HepG2 (cell line): Measurements from ENCODE around the gene PGAP3. TPM values are rescaled to one million over a fixed set of nuclear protein-coding genes. Genes with fewer than 3 reads are reported as not detected.

Source experiments
- CHD4 ChIP-seq: fragments of 200-600 bp; sonication (generic); IDR thresholded peaks from 2 replicates; pipeline ENCODE4 v1.7.0; 2017; ENCODE audit warnings: mild to moderate bottlenecking, low read length, borderline replicate concordance
- DRAP1 ChIP-seq: IDR thresholded peaks from 2 replicates; pipeline ENCODE4 v1.6.1; 2016; ENCODE audit warnings: missing genetic modification reagents, missing compliant biosample characterization
- GLI4 ChIP-seq: sonication (generic); formaldehyde crosslinking; IDR thresholded peaks from 2 replicates; pipeline ENCODE4 v1.5.1; 2020; ENCODE audit warnings: missing genetic modification reagents, mild to moderate bottlenecking, moderate library complexity, borderline replicate concordance
- GPBP1L1 ChIP-seq: sonication (generic); formaldehyde crosslinking; IDR thresholded peaks from 2 replicates; pipeline ENCODE4 v1.5.0; 2020; ENCODE audit warnings: mild to moderate bottlenecking, missing genetic modification reagents
- KAT2B ChIP-seq: fragments of 150-350 bp; IDR thresholded peaks from 2 replicates; pipeline ENCODE4 v1.6.1; 2014; ENCODE audit warnings: low read depth, low read length, borderline replicate concordance
- POLR2A ChIP-seq, 2 experiments: IDR thresholded peaks; 2 replicates each; pipeline ENCODE4 v1.6.1; 2011; ENCODE audit warnings: low read depth in 2 of 2, low read length in 2 of 2, mild to moderate bottlenecking in 1 of 2, moderate library complexity in 1 of 2; ENCODE audit not compliant: insufficient read depth in 1 of 2
- ZBTB1 ChIP-seq: sonication (generic); formaldehyde crosslinking; IDR thresholded peaks from 2 replicates; pipeline ENCODE4 v1.4.0; 2020; ENCODE audit warnings: missing genetic modification reagents, borderline replicate concordance
- ZMYM2 ChIP-seq: sonication (generic); formaldehyde crosslinking; IDR thresholded peaks from 2 replicates; pipeline ENCODE4 v1.8.0; 2022; ENCODE audit warnings: mild to moderate bottlenecking, missing genetic modification reagents
- ZNF263 ChIP-seq: sonication (generic); formaldehyde crosslinking; IDR thresholded peaks from 2 replicates; pipeline ENCODE4 v1.4.0; 2020; ENCODE audit warnings: missing genetic modification reagents
- ZNF326 ChIP-seq: sonication (generic); formaldehyde crosslinking; IDR thresholded peaks from 2 replicates; pipeline ENCODE4 v1.4.0; 2020; ENCODE audit warnings: missing genetic modification reagents, borderline replicate concordance
- ZNF343 ChIP-seq: sonication (generic); formaldehyde crosslinking; IDR thresholded peaks from 2 replicates; pipeline ENCODE4 v1.4.0; 2020; ENCODE audit warnings: mild to moderate bottlenecking, missing genetic modification reagents
- ZNF530 ChIP-seq: sonication (generic); formaldehyde crosslinking; IDR thresholded peaks from 2 replicates; pipeline ENCODE4 v1.5.0; 2020; ENCODE audit warnings: low read depth, mild to moderate bottlenecking, missing genetic modification reagents
- ZNF549 ChIP-seq: sonication (generic); formaldehyde crosslinking; IDR thresholded peaks from 2 replicates; pipeline ENCODE4 v1.5.0; 2020; ENCODE audit warnings: missing genetic modification reagents
- ZNF563 ChIP-seq: sonication (generic); formaldehyde crosslinking; IDR thresholded peaks from 2 replicates; pipeline ENCODE4 v1.8.0; 2022; ENCODE audit warnings: mild to moderate bottlenecking, moderate library complexity, missing genetic modification reagents
- ZNF564 ChIP-seq: sonication (generic); formaldehyde crosslinking; IDR thresholded peaks from 2 replicates; pipeline ENCODE4 v1.8.1; 2023; ENCODE audit warnings: mild to moderate bottlenecking, missing genetic modification reagents
- ZNF580 ChIP-seq: IDR thresholded peaks from 2 replicates; pipeline ENCODE4 v1.6.1; 2016; ENCODE audit warnings: low read depth, borderline replicate concordance
- ZNF703 ChIP-seq: sonication (generic); formaldehyde crosslinking; IDR thresholded peaks from 2 replicates; pipeline ENCODE4 v1.5.1; 2020; ENCODE audit warnings: missing genetic modification reagents, mild to moderate bottlenecking, moderate library complexity, borderline replicate concordance
- ZNF772 ChIP-seq: sonication (generic); formaldehyde crosslinking; IDR thresholded peaks from 2 replicates; pipeline ENCODE4 v1.5.0; 2020; ENCODE audit warnings: mild to moderate bottlenecking, missing genetic modification reagents
- ZNF777 ChIP-seq: sonication (generic); formaldehyde crosslinking; IDR thresholded peaks from 2 replicates; pipeline ENCODE4 v1.4.0; 2020; ENCODE audit warnings: missing genetic modification reagents
- ZNF792 ChIP-seq: IDR thresholded peaks from 2 replicates; pipeline ENCODE4 v1.6.1; 2016
- ZNF850 ChIP-seq: sonication (generic); formaldehyde crosslinking; conservative IDR thresholded peaks from 2 replicates; pipeline ENCODE4 v1.9.0; 2021; ENCODE audit warnings: mild to moderate bottlenecking, missing genetic modification reagents
- polyA plus RNA-seq, 8 experiments: library from polyadenylated mRNA; depleted of rRNA in 3 of 8; stranded (reverse) in 7 of 8; unstranded in 1 of 8; fragments of >200 nt; fragmentation: Illumina TruSeq in 4 of 8; extraction: Trizol in 4 of 8; gene quantifications; 2 replicates each; pipeline versions ENCODE4 v1.2.1 to v1.2.3, GENCODE V29; 2011 to 2016; ENCODE audit warnings: low read depth in 4 of 8, missing spikeins in 1 of 8, mixed read lengths in 1 of 8; ENCODE audit not compliant: insufficient read depth in 1 of 8
- total RNA-seq, 5 experiments: library from RNA; depleted of rRNA; stranded (reverse); fragments of >200 nt; fragmentation: Illumina TruSeq; extraction: Trizol; gene quantifications; 2 replicates each; pipeline ENCODE4 v1.2.3, GENCODE V29; 2016; ENCODE audit warnings: low read depth in 1 of 5
- TF ChIP-seq, protein P1 (sequence below): sonication (generic); formaldehyde crosslinking; IDR thresholded peaks from 2 replicates; pipeline ENCODE4 v1.5.0; 2020; ENCODE audit warnings: mild to moderate bottlenecking, missing genetic modification reagents, moderate library complexity
- TF ChIP-seq, protein P2 (sequence below): sonication (generic); formaldehyde crosslinking; conservative IDR thresholded peaks from 2 replicates; pipeline ENCODE4 v1.5.0; 2020; ENCODE audit warnings: missing genetic modification reagents
- TF ChIP-seq, protein P3 (sequence below): sonication (generic); formaldehyde crosslinking; IDR thresholded peaks from 2 replicates; pipeline ENCODE4 v1.4.0; 2020; ENCODE audit warnings: mild to moderate bottlenecking, missing genetic modification reagents

PGAP3 gene
- total and polyA plus RNA-seq, 2 of the 13 experiments (the other 11 are each of a cell fraction or from before 2014, with no cell fraction given): 11.9 to 14.6 TPM

GRCh38 chr17:39671651-39672521 is 16.0 kb downstream of the PGAP3 start (continued):
- TF ChIP-seq ZNF343 (no peak), ZNF326 (no peak), ZNF580 (CRISPR knock-in tag) (no peak), ZMYM2 (CRISPR knock-in tag) (no peak), ZNF792 (CRISPR knock-in tag) (no peak), DRAP1 (CRISPR knock-in tag) (peak; percentile 57; the same call in 1 of the 2 replicates), ZNF530 (CRISPR knock-in tag) (no peak), ZNF772 (CRISPR knock-in tag) (peak; percentile 88; the same call in 1 of the 2 replicates), ZNF850 (CRISPR knock-in tag) (no peak), GLI4 (CRISPR knock-in tag) (peak; percentile 95; the same call in 1 of the 2 replicates), ZNF563 (CRISPR knock-in tag) (peak; percentile 54; the same call in 1 of the 2 replicates), ZNF564 (CRISPR knock-in tag) (no peak), KAT2B (no peak), ZNF777 (CRISPR knock-in tag) (0 out of 2 replicates have a peak, but pooled peaks have one; percentile 33), ZNF549 (CRISPR knock-in tag) (no peak), POLR2A (IDR thresholded peaks at IDR 0.05; ENCODE audit: insufficient read depth in 1 of 2, low read depth in 2 of 2, low read length in 2 of 2) (no peak; a peak in 2 of 4 replicates), ZNF703 (CRISPR knock-in tag) (no peak), GPBP1L1 (no peak), ZNF263 (CRISPR knock-in tag) (0 out of 2 replicates have a peak, but pooled peaks have one; percentile 61), ZBTB1 (CRISPR knock-in tag) (no peak), CHD4 (0 out of 2 replicates have a peak, but pooled peaks have one; percentile 33)
- TF ChIP-seq, protein P1, sequence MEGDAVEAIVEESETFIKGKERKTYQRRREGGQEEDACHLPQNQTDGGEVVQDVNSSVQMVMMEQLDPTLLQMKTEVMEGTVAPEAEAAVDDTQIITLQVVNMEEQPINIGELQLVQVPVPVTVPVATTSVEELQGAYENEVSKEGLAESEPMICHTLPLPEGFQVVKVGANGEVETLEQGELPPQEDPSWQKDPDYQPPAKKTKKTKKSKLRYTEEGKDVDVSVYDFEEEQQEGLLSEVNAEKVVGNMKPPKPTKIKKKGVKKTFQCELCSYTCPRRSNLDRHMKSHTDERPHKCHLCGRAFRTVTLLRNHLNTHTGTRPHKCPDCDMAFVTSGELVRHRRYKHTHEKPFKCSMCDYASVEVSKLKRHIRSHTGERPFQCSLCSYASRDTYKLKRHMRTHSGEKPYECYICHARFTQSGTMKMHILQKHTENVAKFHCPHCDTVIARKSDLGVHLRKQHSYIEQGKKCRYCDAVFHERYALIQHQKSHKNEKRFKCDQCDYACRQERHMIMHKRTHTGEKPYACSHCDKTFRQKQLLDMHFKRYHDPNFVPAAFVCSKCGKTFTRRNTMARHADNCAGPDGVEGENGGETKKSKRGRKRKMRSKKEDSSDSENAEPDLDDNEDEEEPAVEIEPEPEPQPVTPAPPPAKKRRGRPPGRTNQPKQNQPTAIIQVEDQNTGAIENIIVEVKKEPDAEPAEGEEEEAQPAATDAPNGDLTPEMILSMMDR: peak; percentile 96
- TF ChIP-seq, protein P2, sequence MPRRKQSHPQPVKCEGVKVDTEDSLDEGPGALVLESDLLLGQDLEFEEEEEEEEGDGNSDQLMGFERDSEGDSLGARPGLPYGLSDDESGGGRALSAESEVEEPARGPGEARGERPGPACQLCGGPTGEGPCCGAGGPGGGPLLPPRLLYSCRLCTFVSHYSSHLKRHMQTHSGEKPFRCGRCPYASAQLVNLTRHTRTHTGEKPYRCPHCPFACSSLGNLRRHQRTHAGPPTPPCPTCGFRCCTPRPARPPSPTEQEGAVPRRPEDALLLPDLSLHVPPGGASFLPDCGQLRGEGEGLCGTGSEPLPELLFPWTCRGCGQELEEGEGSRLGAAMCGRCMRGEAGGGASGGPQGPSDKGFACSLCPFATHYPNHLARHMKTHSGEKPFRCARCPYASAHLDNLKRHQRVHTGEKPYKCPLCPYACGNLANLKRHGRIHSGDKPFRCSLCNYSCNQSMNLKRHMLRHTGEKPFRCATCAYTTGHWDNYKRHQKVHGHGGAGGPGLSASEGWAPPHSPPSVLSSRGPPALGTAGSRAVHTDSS (CRISPR knock-in tag): no peak
- TF ChIP-seq, protein P3, sequence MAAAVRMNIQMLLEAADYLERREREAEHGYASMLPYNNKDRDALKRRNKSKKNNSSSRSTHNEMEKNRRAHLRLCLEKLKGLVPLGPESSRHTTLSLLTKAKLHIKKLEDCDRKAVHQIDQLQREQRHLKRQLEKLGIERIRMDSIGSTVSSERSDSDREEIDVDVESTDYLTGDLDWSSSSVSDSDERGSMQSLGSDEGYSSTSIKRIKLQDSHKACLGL: peak; percentile 71; the same call in 1 of the 2 replicates
